WTC11 (cell line): ENCODE data around the gene BAG3. TPM values are rescaled to one million over a fixed set of nuclear protein-coding genes. Genes with fewer than 3 reads are reported as not detected.
A peak's percentile ranks its signal among the peaks of the same experiment; 100 is the strongest.

Source experiments
- AR ChIP-seq: fragments of 250-450 bp; sonication (Bioruptor Pico); IDR thresholded peaks from 2 replicates; pipeline ENCODE4 v1.9.0; 2021; ENCODE audit warnings: mild to moderate bottlenecking
- ARID4B ChIP-seq: sonication (generic); formaldehyde crosslinking; IDR thresholded peaks from 2 replicates; pipeline ENCODE4 v1.8.0; 2023; ENCODE audit warnings: missing genetic modification reagents, mild to moderate bottlenecking, borderline replicate concordance
- CREB1 ChIP-seq: sonication (generic); formaldehyde crosslinking; IDR thresholded peaks from 2 replicates; pipeline ENCODE4 v1.8.0; 2023; ENCODE audit warnings: mild to moderate bottlenecking, missing genetic modification reagents
- CTCF ChIP-seq: fragments of 200-600 bp; IDR thresholded peaks from 2 replicates; pipeline ENCODE4 v1.8.0; 2022; ENCODE audit warnings: antibody characterized with exemption
- E2F4 ChIP-seq: sonication (generic); formaldehyde crosslinking; IDR thresholded peaks from 2 replicates; pipeline ENCODE4 v1.8.1; 2022; ENCODE audit warnings: low read depth, mild to moderate bottlenecking, moderate library complexity, missing genetic modification reagents, borderline replicate concordance
- EMX1 ChIP-seq: fragments of 250-450 bp; sonication (Bioruptor Pico); IDR thresholded peaks from 2 replicates; pipeline ENCODE4 v1.8.0; 2021; ENCODE audit warnings: mild to moderate bottlenecking
- ERG ChIP-seq: fragments of 250-450 bp; sonication (Bioruptor Pico); IDR thresholded peaks from 2 replicates; pipeline ENCODE4 v1.8.0; 2021; ENCODE audit warnings: mild to moderate bottlenecking
- FOXP4 ChIP-seq: sonication (generic); formaldehyde crosslinking; IDR thresholded peaks from 2 replicates; pipeline ENCODE4 v1.8.0; 2022; ENCODE audit warnings: mild to moderate bottlenecking, missing genetic modification reagents
- MLX ChIP-seq: sonication (generic); formaldehyde crosslinking; IDR thresholded peaks from 2 replicates; pipeline ENCODE4 v1.8.1; 2023; ENCODE audit warnings: mild to moderate bottlenecking, missing genetic modification reagents, moderate library complexity
- MYBL2 ChIP-seq: sonication (generic); formaldehyde crosslinking; IDR thresholded peaks from 2 replicates; pipeline ENCODE4 v1.8.1; 2023; ENCODE audit warnings: mild to moderate bottlenecking, moderate library complexity, missing genetic modification reagents
- NFATC4 ChIP-seq: fragments of 250-450 bp; sonication (Bioruptor Pico); IDR thresholded peaks from 2 replicates; pipeline ENCODE4 v1.9.0; 2021; ENCODE audit warnings: mild to moderate bottlenecking
- PREB ChIP-seq: sonication (generic); formaldehyde crosslinking; IDR thresholded peaks from 2 replicates; pipeline ENCODE4 v1.8.1; 2022; ENCODE audit warnings: mild to moderate bottlenecking, missing genetic modification reagents, moderate library complexity, borderline replicate concordance
- ZNF423 ChIP-seq: fragments of 250-450 bp; sonication (Bioruptor Pico); IDR thresholded peaks from 2 replicates; pipeline ENCODE4 v2.1.2; 2022; ENCODE audit warnings: mild to moderate bottlenecking, moderate library complexity
- ZNF425 ChIP-seq: fragments of 250-450 bp; sonication (Bioruptor Pico); conservative IDR thresholded peaks from 2 replicates; pipeline ENCODE4 v1.9.0; 2021; ENCODE audit warnings: mild to moderate bottlenecking
- ZNF512 ChIP-seq: sonication (generic); formaldehyde crosslinking; IDR thresholded peaks from 2 replicates; pipeline ENCODE4 v1.8.1; 2022; ENCODE audit warnings: missing genetic modification reagents, borderline replicate concordance
- ZSCAN18 ChIP-seq: fragments of 250-450 bp; sonication (Bioruptor Pico); IDR thresholded peaks from 2 replicates; pipeline ENCODE4 v2.1.2; 2022; ENCODE audit warnings: mild to moderate bottlenecking, moderate library complexity
- total RNA-seq: library from RNA; stranded (reverse); gene quantifications from 3 replicates; pipeline ENCODE4 v1.2.3, GENCODE V29; 2021

BAG3 gene
- total RNA-seq, 1 experiment from 2014 or later: 15.7 TPM

GRCh38 chr10:119688033-119688508, 36.9 kb downstream of the BAG3 start (continued):
- no peak for TF ChIP-seq ARID4B (CRISPR knock-in tag)
- TF ChIP-seq AR: 0 out of 2 replicates have a peak, but pooled peaks have one; percentile 60
- no peak for TF ChIP-seq ZNF423 (CRISPR knock-in tag)
- TF ChIP-seq E2F4: no peak
- no peak for TF ChIP-seq MLX (CRISPR knock-in tag)
- TF ChIP-seq ZNF512 (CRISPR knock-in tag): no peak
- peak; percentile 86; the same call in 1 of the 2 replicates for TF ChIP-seq EMX1 (CRISPR knock-in tag)
- no peak for TF ChIP-seq MYBL2
- peak; percentile 89 for TF ChIP-seq ZSCAN18 (CRISPR knock-in tag)
- TF ChIP-seq ERG: peak; percentile 84
- no peak for TF ChIP-seq PREB (CRISPR knock-in tag)
- TF ChIP-seq NFATC4 (CRISPR knock-in tag): 0 out of 2 replicates have a peak, but pooled peaks have one; percentile 52
- TF ChIP-seq ZNF425: no peak
- no peak for TF ChIP-seq CTCF
- TF ChIP-seq FOXP4: no peak
- TF ChIP-seq CREB1 (CRISPR knock-in tag): no peak
